ENCODE results near the gene ORC3.

ORC3 gene

GRCh38 chr6:87589693-87590416, at the start of gene ORC3, which contains the start of gene RARS2:
TSS of gene ORC3 (plus strand) at chr6:87590135. CDS start at chr6:87590169, 34 bp downstream.
TSS of gene RARS2 (minus strand) at chr6:87589987. CDS start at chr6:87589957, 30 bp downstream.
- peak; percentile 88 for DNase-seq

- DNase-seq: no peak
Measured at GRCh38 chr6:87540539-87540938, 49.4 kb upstream of the ORC3 start.

- DNase-seq: no peak
Measured at GRCh38 chr6:87541041-87541440, 48.9 kb upstream of the ORC3 start.

GRCh38 chr6:87541744-87542143, 48.2 kb upstream of the ORC3 start:
- no peak for DNase-seq

GRCh38 chr6:87543696-87544473, 46.0 kb upstream of the ORC3 start:
- DNase-seq: no peak

- DNase-seq: no peak
Measured at GRCh38 chr6:87544474-87544735, 45.5 kb upstream of the ORC3 start.

GRCh38 chr6:87551799-87552198, 38.1 kb upstream of the ORC3 start:
- DNase-seq: no peak

GRCh38 chr6:87553159-87553765, 36.7 kb upstream of the ORC3 start:
- DNase-seq: no peak

GRCh38 chr6:87555506-87555905, 34.4 kb upstream of the ORC3 start:
- DNase-seq: no peak

GRCh38 chr6:87558446-87558845, 31.5 kb upstream of the ORC3 start:
- no peak for DNase-seq

GRCh38 chr6:87561017-87561416, 28.9 kb upstream of the ORC3 start:
- no peak for DNase-seq

- no peak for DNase-seq
Measured at GRCh38 chr6:87572021-87572420, 17.9 kb upstream of the ORC3 start.

GRCh38 chr6:87572883-87573282, 17.1 kb upstream of the ORC3 start:
- DNase-seq: no peak

GRCh38 chr6:87573307-87574024, 16.5 kb upstream of the ORC3 start:
- no peak for DNase-seq

- DNase-seq: peak; percentile 0
Measured at GRCh38 chr6:87574237-87574804, 15.6 kb upstream of the ORC3 start.

GRCh38 chr6:87575423-87575822, 14.5 kb upstream of the ORC3 start:
- DNase-seq: no peak

GRCh38 chr6:87583822-87584221, 6.1 kb upstream of the ORC3 start:
- no peak for DNase-seq

- no peak for DNase-seq
Measured at GRCh38 chr6:87586371-87587077, 3.4 kb upstream of the ORC3 start.

- no peak for DNase-seq
Measured at GRCh38 chr6:87588756-87589407, 1.1 kb upstream of the ORC3 start.

GRCh38 chr6:87590417-87590880, 514 bp downstream of the ORC3 start:
- no peak for DNase-seq

GRCh38 chr6:87590990-87591389, 1.1 kb downstream of the ORC3 start:
- DNase-seq: no peak

- DNase-seq: no peak
Measured at GRCh38 chr6:87600576-87600975, 10.6 kb downstream of the ORC3 start.

Measured in NCI-H1092 treated with DMSO at 0.1 percent for 48 hours (cell line).